Activated CD4-positive, alpha-beta T cell treated with anti-CD3 and anti-CD28 coated beads, Interleukin-10, Interleukin-2, amounts not matched to agents 100 ng/mL and 50 ng/mL, durations not matched to agents 16 hours and 8 hours (primary cell): ENCODE measurements around the gene JAM3.
A peak's percentile ranks its signal among the peaks of the same experiment; 100 is the strongest.
"Not testable (repeated sequence)": the region's sequence is repeated elsewhere in the genome, so short reads cannot be mapped to it uniquely, and the experiment has no call there.

Experiments used
- DNase-seq: peaks from one replicate; pipeline ENCODE4 v3.0.0-alpha.2; 2020

JAM3 gene

GRCh38 chr11:134063124-134063495, 5.8 kb upstream of the JAM3 start:
- no peak for DNase-seq

- no peak for DNase-seq
Observed at GRCh38 chr11:134063991-134064747, 4.7 kb upstream of the JAM3 start.

GRCh38 chr11:134065381-134065780, 3.5 kb upstream of the JAM3 start:
- no peak for DNase-seq

- no peak for DNase-seq
Observed at GRCh38 chr11:134066943-134067885, 1.7 kb upstream of the JAM3 start.

GRCh38 chr11:134069426-134070341, 812 bp downstream of the JAM3 start:
- no peak for DNase-seq

- DNase-seq: no peak
Observed at GRCh38 chr11:134070342-134070845, 1.5 kb downstream of the JAM3 start.

- DNase-seq: no peak
Observed at GRCh38 chr11:134071306-134071705, 2.4 kb downstream of the JAM3 start.

- no peak for DNase-seq
Observed at GRCh38 chr11:134071766-134072402, 3.0 kb downstream of the JAM3 start.

- DNase-seq: no peak
Observed at GRCh38 chr11:134072844-134073243, 4.0 kb downstream of the JAM3 start.

- DNase-seq: no peak
Observed at GRCh38 chr11:134074346-134074745, 5.5 kb downstream of the JAM3 start.

- DNase-seq: no peak
Observed at GRCh38 chr11:134074766-134075165, 5.9 kb downstream of the JAM3 start.

GRCh38 chr11:134079317-134079716, 10.4 kb downstream of the JAM3 start:
- DNase-seq: no peak

GRCh38 chr11:134081258-134081657, 12.4 kb downstream of the JAM3 start:
- not testable (repeated sequence) for DNase-seq

GRCh38 chr11:134082990-134083389, 14.1 kb downstream of the JAM3 start:
- no peak for DNase-seq

GRCh38 chr11:134086376-134086775, 17.5 kb downstream of the JAM3 start:
- DNase-seq: no peak

- DNase-seq: not testable (repeated sequence)
Observed at GRCh38 chr11:134092006-134092405, 23.1 kb downstream of the JAM3 start.

GRCh38 chr11:134097166-134097565, 28.3 kb downstream of the JAM3 start:
- DNase-seq: no peak

GRCh38 chr11:134098566-134099184, 29.8 kb downstream of the JAM3 start:
- peak; percentile 6 for DNase-seq

GRCh38 chr11:134100171-134100570, 31.3 kb downstream of the JAM3 start:
- DNase-seq: no peak

GRCh38 chr11:134101282-134101681, 32.4 kb downstream of the JAM3 start:
- DNase-seq: no peak

- no peak for DNase-seq
Observed at GRCh38 chr11:134110252-134110815, 41.5 kb downstream of the JAM3 start.
